ENCODE results near the gene HSPA1A. TPM values are rescaled to one million over a fixed set of nuclear protein-coding genes. Genes with fewer than 3 reads are reported as not detected.

HSPA1A gene
- total and polyA plus RNA-seq, 9 of the 15 experiments (the other 6 are each of a cell fraction or from before 2014, with no cell fraction given) = 2.2 to 273 (median 107) TPM

- TF ChIP-seq ARID4B (CRISPR knock-in tag; IDR thresholded peaks at IDR 0.05) (peak; percentile 25; the same call in 1 of the 2 replicates), NCOR1 (IDR thresholded peaks at IDR 0.05) (no peak), KAT7 (CRISPR knock-in tag; IDR thresholded peaks at IDR 0.05; ENCODE audit: borderline replicate concordance) (0 out of 2 replicates have a peak, but pooled peaks have one; percentile 29), CSDE1 (IDR thresholded peaks at IDR 0.05) (no peak), MXD1 (CRISPR knock-in tag; IDR thresholded peaks at IDR 0.05; ENCODE audit: borderline replicate concordance, poor library complexity, severe bottlenecking) (peak; percentile 22), SREBF1 (IDR thresholded peaks at IDR 0.05; ENCODE audit: borderline replicate concordance, low read depth, low read length) (no peak)
Observed at GRCh38 chr6:31819871-31820299, 4.5 kb downstream of the HSPA1A start (continued).
